NCI-H2196 (cell line): Measurements from ENCODE around the gene IGFALS.

ENCODE experiments used
- DNase-seq: peaks from one replicate; lab custom pipeline; 2025; ENCODE audit not compliant: unreplicated experiment; lab: John Stamatoyannopoulos, UW

IGFALS gene

GRCh38 chr16:1790261-1790610 is 3.3 kb downstream of the IGFALS start:
- no peak for DNase-seq

GRCh38 chr16:1789643-1790045 is 3.9 kb downstream of the IGFALS start:
- DNase-seq, result no peak

DNA sequence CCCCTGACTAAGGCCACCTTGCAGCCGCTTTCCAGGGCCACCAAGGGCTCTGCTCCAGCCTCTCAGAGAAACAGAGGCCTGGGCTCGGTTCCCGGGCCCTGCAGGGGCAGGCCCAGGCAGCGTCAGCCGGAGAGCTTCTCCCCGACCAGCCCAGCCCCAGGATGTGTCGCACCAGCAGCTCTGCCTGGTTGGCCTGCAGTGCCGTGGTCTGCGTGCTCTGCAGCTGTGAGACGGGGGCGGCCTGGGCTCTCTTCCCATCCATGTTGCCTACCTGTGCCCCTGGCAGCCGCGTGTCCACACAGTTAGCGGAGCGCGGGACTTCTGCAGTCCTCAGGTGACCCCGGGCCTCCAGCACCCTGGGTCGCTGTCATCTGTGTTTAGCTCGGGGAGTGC is 4.8 kb downstream of the IGFALS start:
- DNase-seq, result no peak

DNA sequence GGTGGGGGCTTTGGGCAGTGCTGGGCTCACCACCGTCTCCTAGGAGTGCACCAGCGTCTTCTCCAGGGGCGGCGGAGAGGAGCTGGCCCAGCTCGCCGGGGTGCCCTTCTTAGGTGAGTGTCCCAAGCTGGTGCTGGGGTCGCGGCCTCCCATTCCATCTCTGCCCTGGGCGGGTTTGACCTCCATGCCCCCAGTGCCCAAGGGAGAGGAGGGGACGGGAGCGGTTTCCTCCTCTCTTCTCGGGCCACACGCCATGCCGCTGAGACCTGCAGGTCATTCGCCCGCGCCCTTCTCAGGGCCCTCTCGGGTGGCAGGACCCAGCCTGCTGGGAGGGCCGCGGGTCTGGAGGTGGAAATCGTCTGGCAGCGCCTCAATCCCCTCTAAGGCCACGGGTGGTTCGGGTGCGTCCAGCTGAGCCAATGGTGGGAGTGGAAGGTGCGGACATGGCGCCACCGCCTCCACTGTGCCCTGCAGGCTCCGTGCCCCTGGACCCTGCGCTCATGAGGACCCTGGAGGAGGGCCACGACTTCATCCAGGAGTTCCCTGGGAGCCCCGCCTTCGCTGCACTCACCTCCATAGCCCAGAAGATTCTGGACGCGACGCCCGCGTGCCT is 5.3 kb downstream of the IGFALS start:
- DNase-seq, result no peak

DNA sequence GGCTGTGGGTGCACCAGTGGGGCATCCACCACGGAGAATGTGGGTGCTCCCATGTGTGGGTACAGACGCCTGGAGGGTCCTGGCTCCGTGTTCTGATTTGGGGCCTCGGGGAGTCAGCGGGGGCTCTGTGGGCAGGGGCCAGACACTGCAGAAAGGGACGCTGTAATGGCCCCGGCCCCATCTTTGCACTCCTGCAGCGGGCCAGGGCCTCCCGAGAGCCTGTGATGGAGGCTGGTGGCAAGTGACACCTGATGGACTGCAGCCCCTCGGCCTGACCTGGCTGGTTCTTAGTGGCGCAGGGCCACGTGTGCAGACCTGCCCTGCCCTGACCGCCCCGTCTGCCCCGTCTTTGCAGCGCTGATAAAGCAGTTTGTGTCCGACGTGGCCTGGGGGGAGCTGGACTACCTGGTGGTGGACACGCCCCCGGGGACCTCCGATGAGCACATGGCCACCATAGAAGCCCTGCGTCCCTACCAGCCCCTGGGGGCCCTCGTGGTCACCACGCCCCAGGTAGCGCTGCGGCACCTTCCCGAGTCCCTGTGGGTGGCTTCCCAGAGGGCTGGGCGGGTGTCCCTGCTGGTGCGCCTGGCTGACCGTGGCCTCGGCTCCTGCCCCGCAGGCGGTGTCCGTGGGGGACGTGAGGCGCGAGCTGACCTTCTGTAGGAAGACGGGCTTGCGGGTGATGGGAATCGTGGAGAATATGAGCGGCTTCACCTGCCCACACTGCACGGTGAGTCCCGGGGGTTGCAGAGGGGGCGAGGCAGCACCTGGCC is 6.0 kb downstream of the IGFALS start:
- no peak for DNase-seq

DNA sequence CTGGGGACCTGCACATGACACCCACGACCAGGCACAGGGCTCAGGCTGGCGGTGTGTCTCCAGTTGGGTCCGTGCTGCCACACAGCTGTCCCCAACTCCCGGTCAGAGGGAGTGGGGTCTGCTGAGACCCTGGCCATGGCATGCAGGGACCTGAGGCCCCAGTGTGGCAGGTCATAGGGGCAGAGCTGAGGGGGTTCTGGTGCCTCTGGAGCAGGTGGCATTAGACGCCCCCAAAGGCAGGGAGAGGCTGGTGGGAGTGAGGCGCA is 6.5 kb downstream of the IGFALS start:
- no peak for DNase-seq

- DNase-seq, result no peak
Measured at GRCh38 chr16:1786242-1787055, 7.1 kb downstream of the IGFALS start.

DNA sequence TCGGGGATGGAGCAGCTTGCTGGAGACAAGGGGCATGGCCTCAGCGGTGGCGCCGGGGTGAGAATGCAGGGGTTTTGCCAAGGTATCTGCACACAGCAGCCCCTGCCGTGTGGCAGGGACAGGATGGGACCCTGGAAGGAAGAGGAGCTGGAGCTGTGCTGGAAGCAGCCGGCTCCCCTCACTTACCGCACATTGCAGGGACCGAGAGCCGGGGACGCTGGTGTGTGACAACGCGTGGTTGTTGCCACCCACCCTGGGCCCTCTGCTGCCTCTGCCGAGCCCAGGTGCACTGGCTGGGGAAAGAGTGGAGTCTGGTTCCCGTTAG is 7.7 kb downstream of the IGFALS start:
- no peak for DNase-seq

GRCh38 chr16:1784977-1785845 is 8.3 kb downstream of the IGFALS start:
- no peak for DNase-seq

DNA sequence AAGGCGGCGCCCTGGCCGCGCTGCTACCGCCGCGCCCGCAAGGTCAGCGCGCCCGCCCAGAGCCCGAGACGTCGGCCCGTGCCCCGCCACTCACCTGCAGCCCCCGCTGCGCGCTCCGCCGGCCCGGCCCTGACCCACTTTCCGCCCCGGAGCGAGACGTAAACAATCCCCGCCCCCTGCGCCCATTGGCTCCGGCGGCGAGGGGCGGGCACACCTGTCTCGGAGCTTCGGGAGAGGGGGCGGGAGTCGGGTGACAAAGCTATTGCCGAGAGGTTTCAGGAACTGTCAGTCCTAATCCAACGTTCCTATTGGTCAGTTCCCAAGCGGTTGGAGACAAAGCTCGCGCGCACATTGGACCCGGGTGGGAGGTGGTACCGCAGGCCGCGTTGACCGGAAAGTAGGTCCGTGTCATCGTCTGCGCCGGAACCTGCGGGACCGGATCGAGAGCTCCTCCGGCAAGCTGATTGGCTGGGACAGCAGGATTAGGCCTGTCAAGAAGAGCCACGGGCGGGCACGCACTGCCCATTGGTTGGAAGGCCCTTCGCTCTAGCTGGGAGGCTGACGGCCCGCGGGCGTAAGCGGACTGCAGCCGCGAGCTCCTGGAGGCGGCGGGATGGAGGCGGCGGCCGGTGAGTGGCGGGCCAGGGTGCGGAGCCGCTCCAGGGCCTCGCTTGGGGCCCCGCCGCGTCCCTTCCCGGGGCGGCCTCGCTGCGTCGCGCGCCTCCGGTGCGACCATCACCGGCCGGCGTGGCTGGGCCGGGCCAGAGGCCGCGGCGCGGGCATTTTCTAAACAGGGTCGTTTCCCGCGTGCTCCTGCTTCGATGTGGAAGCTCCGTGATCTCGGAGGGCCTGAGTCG is 10.9 kb downstream of the IGFALS start, which contains the start of the genes NUBP2 and SPSB3:
NUBP2 (plus strand) TSS at position 553 of the 857 bp plus-strand sequence; CDS start at position 614, 61 bp downstream.
SPSB3 (minus strand) TSS at position 164 of the 857 bp plus-strand sequence. CDS start 1,088 bp downstream, outside the sequence.
- DNase-seq, result peak; percentile 100

DNA sequence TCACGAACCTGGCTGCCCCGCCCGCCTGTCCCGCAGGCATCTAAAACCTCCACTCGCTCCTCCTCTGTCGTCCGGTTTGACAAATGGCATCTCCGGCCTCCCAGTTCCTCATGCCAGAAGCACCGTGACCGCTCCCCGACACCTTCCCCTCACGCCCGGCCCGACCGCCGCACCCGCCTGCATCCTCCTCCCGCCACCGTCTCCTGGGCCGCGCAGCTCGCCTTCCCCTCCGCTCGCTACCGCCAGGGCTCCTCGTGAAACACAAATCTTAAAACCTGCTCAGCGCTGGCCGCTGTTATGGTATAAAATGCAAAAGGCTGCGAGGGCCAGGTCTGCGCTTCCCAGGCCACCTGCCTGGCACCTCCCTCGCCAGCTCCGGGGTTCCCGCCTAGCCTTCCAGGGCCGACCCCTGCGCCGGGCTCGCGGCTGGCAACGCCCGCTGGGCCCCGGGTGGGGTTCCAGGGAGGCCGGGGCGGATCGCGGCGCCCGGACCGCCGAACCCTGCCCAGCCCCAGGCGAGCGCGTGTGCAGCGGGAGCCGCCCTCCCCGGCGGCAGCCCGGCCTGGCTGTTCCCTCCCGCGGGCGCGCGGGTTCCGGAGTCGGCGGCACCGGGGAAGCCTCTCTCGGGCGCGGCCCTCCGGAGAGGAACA is 11.6 kb downstream of the IGFALS start:
- DNase-seq, result no peak

DNA sequence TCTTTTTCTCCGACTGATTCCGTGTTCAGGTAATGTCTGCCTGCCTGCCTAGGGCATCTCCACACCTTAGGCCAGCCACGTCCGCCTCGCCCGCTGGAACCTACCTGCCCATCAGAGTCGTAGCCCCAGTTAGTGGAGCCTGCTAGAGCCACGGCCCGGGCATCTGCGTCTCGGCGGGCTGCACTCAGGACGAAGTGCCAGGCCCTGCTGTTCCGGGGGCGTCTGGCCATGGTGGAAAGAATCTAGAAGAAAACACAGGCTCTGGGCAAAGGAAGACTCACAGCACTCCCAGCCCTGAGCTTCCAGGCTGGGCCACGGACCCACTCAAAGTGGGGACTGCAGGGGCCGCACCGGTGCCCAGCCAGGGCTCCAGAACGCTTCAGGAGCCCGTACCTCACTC is 12.3 kb downstream of the IGFALS start:
- no peak for DNase-seq

GRCh38 chr16:1780677-1781072 is 12.8 kb downstream of the IGFALS start:
- DNase-seq, result no peak

- no peak for DNase-seq
Measured at GRCh38 chr16:1779741-1780676, 13.5 kb downstream of the IGFALS start.

- no peak for DNase-seq
Measured at GRCh38 chr16:1779234-1779701, 14.2 kb downstream of the IGFALS start.

DNA sequence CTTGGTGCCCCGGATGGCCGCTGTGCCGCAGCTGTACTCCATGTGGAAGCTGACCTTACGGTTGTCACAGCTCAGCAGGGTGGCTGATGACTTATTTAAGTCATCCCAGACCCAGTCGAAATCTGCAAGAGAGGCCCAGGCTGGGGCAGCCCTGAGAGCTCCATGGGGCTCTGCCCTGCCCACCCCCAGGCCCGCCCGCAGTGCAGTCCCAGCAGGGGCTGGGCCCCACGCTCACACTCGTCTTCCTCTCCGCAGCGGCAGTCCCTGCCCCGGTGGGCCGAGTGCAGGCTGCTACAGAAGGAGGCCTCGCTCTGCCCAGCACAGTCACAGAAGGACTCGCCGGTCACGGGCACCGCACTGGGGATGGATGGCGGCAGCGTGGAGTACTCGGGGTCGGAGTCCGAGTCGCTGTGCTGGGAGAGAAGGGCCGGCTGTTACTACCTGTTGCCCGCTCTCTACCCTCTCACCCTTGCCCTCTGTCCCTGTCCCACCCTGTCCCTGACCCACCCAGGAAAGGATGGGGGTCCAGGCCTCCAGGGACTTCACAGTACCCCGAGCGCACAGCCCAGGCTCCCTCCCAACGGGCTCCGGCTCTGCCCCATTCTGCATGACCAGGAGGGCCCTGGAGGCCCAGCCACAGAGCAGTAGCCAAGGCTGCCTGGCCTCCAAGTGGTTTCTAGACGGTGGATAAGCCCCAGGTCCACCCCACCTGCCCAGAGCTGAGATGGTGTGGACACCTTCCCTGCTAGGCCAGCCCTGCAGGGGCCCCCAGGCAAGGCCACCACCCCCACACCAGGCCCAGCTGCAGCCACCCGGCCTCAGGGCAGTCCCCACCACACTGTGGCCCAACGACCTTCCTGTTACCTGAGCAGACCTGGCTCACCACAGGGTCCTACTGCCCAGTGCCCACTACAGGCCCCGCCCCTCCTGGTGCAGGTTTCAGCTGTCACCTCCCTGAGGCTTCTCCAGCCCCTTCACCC is 15.0 kb downstream of the IGFALS start:
- DNase-seq, result no peak
